K562 treated with DMSO at 1 percent for 48 hours (cell line): ENCODE data around the gene FKBP1B. TPM values are rescaled to one million over a fixed set of nuclear protein-coding genes. Genes with fewer than 3 reads are reported as not detected.

ENCODE experiments used
- total RNA-seq: library from RNA; unstranded; fragments of 300-600 nt; gene quantifications from 2 replicates; pipeline ENCODE4 v1.2.3, GENCODE V29; 2022; ENCODE audit warnings: low replicate concordance; ENCODE audit errors: extremely low read depth

Gene FKBP1B
- total RNA-seq = not detected in 2 replicates

GRCh38 chr2:24049485-24050021, at the start of gene FKBP1B:
Gene FKBP1B, plus strand, starts transcription at chr2:24049741. Its CDS starts 109 bp downstream, at chr2:24049850.

GRCh38 chr2:24009680-24010476, 39.7 kb upstream of the FKBP1B start, which contains the start of gene MFSD2B:
Gene MFSD2B, plus strand, starts transcription at chr2:24010085. Its CDS starts 12 bp downstream, at chr2:24010097.

GRCh38 chr2:24046930-24047702, 2.4 kb upstream of the FKBP1B start, which contains the start of gene WDCP:
Gene WDCP, minus strand, starts transcription at chr2:24047391. Its CDS starts 7,897 bp downstream, at chr2:24039494.

GRCh38 chr2:24075915-24076848, 26.6 kb downstream of the FKBP1B start, which contains the start of gene SF3B6:
Gene SF3B6, minus strand, starts transcription at chr2:24076326. Its CDS starts 97 bp downstream, at chr2:24076229.

GRCh38 chr2:24084386-24085199, 35.1 kb downstream of the FKBP1B start, which contains the start of gene TP53I3:
Gene TP53I3, minus strand, starts transcription at chr2:24084834. Its CDS starts 508 bp downstream, at chr2:24084326.

Other genes with a start within 250 kb of the FKBP1B start
- not detected in 2 replicates for gene ATAD2B, start 122.6 kb upstream of the FKBP1B start, total RNA-seq
- gene UBXN2A, start 109.3 kb upstream of the FKBP1B start, total RNA-seq = not detected in 2 replicates
- not detected in 2 replicates for gene MFSD2B, start 39.7 kb upstream of the FKBP1B start, total RNA-seq
- gene WDCP, start 2.4 kb upstream of the FKBP1B start, total RNA-seq = not detected in 2 replicates
- not detected in 2 replicates for gene SF3B6, start 26.6 kb downstream of the FKBP1B start, total RNA-seq
- gene TP53I3, start 35.1 kb downstream of the FKBP1B start, total RNA-seq = not detected in 2 replicates
- not detected in 2 replicates for gene PFN4, start 73.6 kb downstream of the FKBP1B start, total RNA-seq
- gene FAM228B, start 73.7 kb downstream of the FKBP1B start, total RNA-seq = not detected in 2 replicates
- not detected in 2 replicates for gene FAM228A, start 125.3 kb downstream of the FKBP1B start, total RNA-seq